Endometrium (tissue), 2 donors: ENCODE results near the gene CTRB1.
"Not testable (repeated sequence)": the region's sequence is repeated elsewhere in the genome, so short reads cannot be mapped to it uniquely, and the experiment has no call there.

Source experiments
- FAIRE-seq: peaks from 2 replicates; lab custom pipeline; 2012; peaks lifted over from hg19 to GRCh38; lab: Jason Lieb, UNC
- donor health status: control.
- donor health status: control.

Gene CTRB1

GRCh38 chr16:75241955-75242354 lies 23.2 kb downstream of the CTRB1 start:
- FAIRE-seq, result no peak

DNA sequence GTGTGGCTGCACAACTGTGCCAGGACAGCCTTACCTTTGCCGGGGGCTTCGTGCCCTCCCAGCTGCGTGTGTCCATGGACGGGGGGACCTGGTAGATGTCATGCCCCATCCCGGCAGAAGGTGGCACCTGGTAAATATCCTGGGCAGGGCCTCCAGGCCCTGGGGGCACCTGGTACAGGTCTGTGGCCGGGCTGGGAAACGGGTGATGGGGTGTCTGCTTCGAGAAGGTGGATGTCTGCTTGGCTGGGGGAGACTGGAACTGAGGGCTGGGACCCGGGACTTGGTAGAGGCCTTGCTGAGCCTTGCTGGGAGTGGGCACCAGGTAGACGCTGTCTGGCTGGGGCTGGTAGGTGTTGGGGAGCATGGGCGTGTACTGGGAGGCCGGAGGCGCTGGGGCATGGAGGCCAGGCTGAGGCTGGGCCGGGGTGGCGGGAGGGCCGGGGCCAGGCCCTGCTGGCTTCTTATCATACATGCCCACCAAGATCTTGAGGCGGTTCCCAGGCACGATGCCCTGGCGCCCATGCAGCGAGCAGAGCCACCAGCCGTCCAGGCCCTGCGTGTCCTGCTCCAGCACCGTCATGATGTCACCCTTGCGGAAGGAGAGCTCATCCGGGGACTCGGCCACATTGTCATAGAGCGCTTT lies 23.8 kb downstream of the CTRB1 start:
- FAIRE-seq, result not testable (repeated sequence)

DNA sequence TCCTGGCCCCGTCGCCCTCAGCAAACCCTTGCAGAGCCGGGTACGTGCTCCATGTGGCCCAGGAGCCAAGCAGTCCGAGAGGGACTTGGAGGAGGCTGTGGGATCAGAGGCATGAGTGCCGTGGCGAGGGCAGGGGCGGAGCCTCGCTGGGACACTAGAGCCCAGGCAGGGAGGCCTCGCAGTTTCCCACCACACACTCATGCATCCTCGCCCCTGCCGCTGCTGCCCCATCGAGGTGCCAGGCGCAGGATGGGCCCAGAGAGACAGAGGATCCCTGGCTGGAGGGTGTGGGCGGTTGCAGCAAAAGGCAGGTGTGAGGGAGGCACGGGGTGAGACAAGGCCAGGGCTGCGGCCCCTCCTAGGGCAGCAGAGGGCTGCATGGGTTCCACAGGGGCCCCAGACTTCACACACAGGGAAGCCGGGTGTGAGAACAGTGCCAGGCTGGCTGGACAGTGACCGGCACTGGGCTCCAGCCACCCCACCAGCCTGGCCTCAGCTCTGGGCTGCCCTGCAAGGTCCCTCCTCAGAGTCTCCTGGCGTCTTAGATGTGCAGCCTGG lies 25.0 kb downstream of the CTRB1 start:
- FAIRE-seq, result no peak

DNA sequence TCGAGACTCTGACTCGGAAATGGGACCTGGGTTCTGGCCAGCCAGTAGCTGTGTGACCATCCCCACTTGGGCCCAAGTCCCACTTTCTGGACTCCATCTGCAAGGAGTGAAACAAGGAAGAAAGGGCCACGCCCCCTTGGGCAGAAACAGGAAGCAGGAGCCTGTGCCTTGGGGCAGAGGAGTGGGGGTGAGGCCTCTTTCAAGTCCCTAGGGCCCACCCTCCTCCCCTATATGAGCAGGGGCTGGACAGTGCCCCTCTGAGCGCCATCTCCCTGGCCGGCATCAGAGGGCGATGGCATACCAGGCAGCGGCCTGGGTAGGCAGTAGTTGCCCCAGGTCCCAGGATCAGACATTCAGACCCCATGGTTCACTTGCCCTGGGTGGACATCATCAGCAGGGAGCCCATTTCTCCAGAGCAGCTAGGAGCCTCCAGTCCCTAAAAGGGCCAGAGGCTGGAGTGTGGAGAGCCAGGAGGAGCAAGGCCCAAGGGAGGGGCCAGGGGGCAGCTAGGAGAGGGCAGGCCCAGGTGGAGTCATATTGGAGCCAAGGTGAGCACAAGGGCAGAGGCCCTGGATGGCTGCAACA lies 25.5 kb downstream of the CTRB1 start:
- FAIRE-seq, result no peak

- FAIRE-seq, result no peak
Measured at GRCh38 chr16:75244844-75245758, 26.3 kb downstream of the CTRB1 start.

DNA sequence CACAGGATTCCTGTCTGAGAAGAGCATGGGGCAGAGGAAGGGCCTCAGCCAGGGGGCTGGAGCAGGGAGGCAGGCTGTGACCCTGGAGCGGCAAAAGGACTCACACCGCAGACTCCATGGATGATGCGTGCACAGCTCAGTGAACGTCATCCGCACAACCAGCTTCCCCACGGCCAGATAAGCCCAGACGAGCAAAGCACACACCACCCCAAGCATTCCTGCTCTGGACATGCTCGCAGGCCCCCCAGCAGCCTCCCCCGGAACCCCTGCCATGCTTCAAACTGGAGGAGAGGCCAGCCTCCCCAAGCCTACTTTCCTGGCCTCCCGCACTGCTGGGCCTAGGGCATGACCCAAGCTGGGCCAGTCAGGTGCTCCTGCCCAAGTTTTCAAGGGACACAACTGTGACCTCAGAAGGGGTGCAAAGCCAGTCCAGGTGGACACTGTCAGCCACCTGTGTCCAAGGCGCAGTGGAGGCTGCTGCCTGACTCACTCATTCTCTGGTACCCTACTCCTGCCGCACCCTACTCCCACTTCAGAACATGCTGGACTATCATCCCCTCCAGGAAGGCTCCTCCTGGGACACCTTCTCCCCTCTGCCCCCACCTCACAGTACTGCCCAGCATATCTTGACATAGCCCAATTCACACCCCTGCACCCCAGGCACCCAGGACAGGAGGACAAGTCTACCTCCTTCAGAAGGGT lies 27.9 kb downstream of the CTRB1 start:
- no peak for FAIRE-seq

- no peak for FAIRE-seq
Measured at GRCh38 chr16:75247249-75247648, 28.5 kb downstream of the CTRB1 start.

DNA sequence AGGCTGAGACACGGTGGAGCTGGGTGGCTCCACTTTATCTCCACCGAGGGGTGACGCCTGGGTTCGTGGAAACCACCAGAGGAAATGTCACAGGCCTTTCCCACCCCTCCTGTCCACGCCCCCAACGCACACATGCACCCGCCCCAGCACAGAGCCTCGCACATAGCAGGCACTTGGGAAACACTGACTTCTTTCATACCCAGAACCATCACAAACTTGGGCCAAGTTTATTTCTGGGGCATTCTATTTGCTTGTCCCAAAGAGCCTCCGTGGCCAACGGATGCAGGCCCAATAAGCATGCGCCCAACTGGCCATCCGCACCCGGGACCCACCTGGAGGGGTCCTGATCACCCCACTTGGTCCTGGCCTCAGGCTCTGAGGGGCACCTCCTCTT lies 29.4 kb downstream of the CTRB1 start:
- no peak for FAIRE-seq

GRCh38 chr16:75248536-75249380 lies 30.0 kb downstream of the CTRB1 start:
- no peak for FAIRE-seq

DNA sequence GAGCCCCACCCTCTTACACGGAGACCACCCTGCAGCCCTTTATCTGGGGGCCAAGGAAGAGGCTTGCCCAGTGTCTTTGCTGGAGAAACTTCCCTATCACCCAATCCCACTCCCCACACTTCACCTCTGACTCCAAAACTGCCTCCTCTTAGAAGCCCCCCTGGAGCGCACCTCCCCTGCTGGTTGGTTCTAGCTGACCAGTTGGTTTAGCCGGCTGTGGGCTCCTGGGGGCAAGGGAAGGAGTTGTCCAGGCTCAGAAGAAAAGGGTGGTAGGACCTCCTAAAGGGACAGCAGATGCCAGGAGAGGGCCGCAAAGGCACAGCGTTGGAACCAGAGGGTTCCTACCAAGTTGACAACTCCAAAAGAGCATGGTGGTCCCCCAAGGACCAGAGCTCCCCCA lies 30.7 kb downstream of the CTRB1 start:
- FAIRE-seq, result no peak

- no peak for FAIRE-seq
Measured at GRCh38 chr16:75250089-75250808, 31.5 kb downstream of the CTRB1 start.

DNA sequence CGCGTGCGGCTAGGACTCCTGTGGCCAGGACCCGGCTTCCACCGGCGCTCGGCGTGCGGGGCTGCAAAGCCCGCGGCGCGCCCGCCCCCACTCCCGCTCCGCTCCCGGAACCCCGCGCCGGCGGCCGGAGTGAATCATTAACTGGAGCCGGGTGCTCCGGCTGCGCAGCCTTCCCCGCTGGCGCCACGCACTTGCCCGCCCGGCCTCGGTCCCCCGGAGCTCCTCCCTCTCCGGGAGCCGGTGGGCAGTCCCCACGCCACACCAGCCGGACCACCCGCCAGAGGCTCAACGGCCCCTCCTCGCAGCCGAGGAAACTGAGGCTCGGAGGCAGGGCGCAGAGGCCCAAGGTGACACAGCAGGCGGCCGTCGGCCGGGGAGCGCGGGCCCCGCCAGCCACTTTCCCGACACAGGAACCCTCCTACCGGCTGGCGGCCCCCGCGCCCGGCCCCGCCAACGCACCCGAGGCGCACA lies 32.1 kb downstream of the CTRB1 start:
- FAIRE-seq, result no peak

- FAIRE-seq, result no peak
Measured at GRCh38 chr16:75251280-75252048, 32.7 kb downstream of the CTRB1 start, which contains the start of gene BCAR1. Gene BCAR1, minus strand, starts transcription at chr16:75251624. Its CDS starts 142 bp downstream, at chr16:75251482.

- no peak for FAIRE-seq
Measured at GRCh38 chr16:75252049-75252864, 33.5 kb downstream of the CTRB1 start.

- FAIRE-seq, result no peak
Measured at GRCh38 chr16:75252946-75253911, 34.4 kb downstream of the CTRB1 start.

DNA sequence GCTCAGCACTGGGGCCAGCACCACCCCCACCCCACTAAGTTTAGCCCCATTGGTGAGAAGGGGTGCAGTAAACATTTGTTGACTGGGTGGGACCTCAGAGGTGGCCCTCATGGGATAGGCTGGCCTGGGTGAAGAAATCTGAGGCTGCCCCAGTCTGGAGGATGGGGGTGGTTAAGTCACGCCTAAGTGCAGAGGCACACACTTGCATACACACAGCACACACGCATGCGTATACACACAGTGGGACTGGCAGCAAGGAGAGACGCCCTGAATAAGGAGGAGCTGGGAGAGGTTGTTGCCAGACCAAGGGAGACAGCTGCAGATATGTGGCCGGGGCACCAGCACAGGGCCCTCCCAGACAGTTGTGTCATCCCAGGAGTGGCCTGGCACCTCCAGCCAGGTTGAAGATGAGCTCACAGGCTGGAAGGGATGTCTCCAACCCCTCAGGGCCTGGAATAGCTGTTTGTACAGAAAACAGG lies 35.6 kb downstream of the CTRB1 start:
- no peak for FAIRE-seq

- FAIRE-seq, result no peak
Measured at GRCh38 chr16:75256059-75256571, 37.3 kb downstream of the CTRB1 start.
